Ishikawa (cell line): ENCODE data around the gene HRAS.

Experiments
- CREB1 ChIP-seq: IDR thresholded peaks from 2 replicates; pipeline ENCODE4 v1.6.1; 2012; ENCODE audit warnings: low read depth
- EP300 ChIP-seq: IDR thresholded peaks from 2 replicates; pipeline ENCODE4 v1.6.1; 2012; ENCODE audit warnings: borderline replicate concordance
- FOXM1 ChIP-seq: IDR thresholded peaks from 2 replicates; pipeline ENCODE4 v1.6.1; 2012; ENCODE audit warnings: low read depth, borderline replicate concordance
- RAD21 ChIP-seq: IDR thresholded peaks from 2 replicates; pipeline ENCODE4 v1.6.1; 2012; ENCODE audit warnings: low read depth
- TAF1 ChIP-seq: IDR thresholded peaks from 2 replicates; pipeline ENCODE4 v1.6.1; 2012; ENCODE audit warnings: low read depth, mild to moderate bottlenecking
- TCF12 ChIP-seq: IDR thresholded peaks from 2 replicates; pipeline ENCODE4 v1.6.1; 2012; ENCODE audit warnings: low read depth
- TEAD4 ChIP-seq: IDR thresholded peaks from 2 replicates; pipeline ENCODE4 v1.6.1; 2012
- USF1 ChIP-seq: IDR thresholded peaks from 2 replicates; pipeline ENCODE4 v1.6.1; 2012
- YY1 ChIP-seq: IDR thresholded peaks from 2 replicates; pipeline ENCODE4 v1.6.1; 2012; ENCODE audit warnings: low read depth
- ZBTB7A ChIP-seq: IDR thresholded peaks from 2 replicates; pipeline ENCODE4 v1.6.1; 2012; ENCODE audit warnings: low read depth
- TF ChIP-seq, protein P1 (sequence below): IDR thresholded peaks from 2 replicates; pipeline ENCODE4 v1.6.1; 2012; ENCODE audit warnings: low read depth, mild to moderate bottlenecking
- TF ChIP-seq, protein P2 (sequence below): IDR thresholded peaks from 2 replicates; pipeline ENCODE4 v1.6.1; 2012

DNA sequence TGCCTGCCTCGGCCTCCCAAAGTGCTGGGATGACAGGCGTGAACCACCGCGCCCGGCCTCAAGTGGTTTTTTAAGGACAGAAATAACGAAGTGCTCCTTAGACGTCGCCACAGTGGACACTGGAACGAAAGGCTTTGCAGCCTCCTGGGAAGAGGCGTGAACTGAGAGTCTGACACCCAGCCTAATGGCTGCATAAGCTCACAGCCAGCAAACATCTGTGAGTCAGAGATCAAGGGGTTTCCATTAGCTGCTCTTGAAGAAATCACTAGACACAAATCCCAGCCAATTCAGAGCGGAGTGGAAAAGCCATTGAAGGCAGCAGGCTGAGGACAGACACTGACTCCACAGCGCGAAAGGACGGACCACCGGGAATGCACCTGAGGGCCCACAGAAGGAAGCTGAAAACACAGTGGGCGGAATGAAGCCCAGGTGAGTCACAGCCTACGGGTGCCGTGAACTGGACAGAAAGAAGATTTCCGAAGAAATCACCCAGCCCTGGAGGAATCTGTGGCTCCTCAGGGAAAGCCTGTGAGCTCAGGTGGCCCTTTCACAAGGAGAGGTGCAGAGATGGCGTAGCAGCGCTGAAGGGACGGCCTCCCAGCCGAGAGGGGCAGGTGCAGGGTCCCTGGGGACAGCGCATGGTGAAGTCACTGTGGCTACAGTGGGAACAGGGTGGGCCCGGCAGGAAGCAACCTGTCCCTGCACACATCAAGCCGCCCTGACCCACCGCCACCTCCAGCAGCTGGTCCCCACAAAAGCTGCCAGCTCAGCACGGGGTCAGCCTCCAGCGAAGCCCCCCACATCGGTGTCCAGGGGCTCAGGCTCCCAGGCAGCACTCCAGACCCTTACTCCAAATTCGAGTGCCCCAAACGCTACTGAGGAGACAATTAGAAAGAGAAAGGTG, 13.6 kb upstream of the HRAS start:
- TF ChIP-seq, protein P1, sequence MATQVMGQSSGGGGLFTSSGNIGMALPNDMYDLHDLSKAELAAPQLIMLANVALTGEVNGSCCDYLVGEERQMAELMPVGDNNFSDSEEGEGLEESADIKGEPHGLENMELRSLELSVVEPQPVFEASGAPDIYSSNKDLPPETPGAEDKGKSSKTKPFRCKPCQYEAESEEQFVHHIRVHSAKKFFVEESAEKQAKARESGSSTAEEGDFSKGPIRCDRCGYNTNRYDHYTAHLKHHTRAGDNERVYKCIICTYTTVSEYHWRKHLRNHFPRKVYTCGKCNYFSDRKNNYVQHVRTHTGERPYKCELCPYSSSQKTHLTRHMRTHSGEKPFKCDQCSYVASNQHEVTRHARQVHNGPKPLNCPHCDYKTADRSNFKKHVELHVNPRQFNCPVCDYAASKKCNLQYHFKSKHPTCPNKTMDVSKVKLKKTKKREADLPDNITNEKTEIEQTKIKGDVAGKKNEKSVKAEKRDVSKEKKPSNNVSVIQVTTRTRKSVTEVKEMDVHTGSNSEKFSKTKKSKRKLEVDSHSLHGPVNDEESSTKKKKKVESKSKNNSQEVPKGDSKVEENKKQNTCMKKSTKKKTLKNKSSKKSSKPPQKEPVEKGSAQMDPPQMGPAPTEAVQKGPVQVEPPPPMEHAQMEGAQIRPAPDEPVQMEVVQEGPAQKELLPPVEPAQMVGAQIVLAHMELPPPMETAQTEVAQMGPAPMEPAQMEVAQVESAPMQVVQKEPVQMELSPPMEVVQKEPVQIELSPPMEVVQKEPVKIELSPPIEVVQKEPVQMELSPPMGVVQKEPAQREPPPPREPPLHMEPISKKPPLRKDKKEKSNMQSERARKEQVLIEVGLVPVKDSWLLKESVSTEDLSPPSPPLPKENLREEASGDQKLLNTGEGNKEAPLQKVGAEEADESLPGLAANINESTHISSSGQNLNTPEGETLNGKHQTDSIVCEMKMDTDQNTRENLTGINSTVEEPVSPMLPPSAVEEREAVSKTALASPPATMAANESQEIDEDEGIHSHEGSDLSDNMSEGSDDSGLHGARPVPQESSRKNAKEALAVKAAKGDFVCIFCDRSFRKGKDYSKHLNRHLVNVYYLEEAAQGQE = no peak
- TF ChIP-seq RAD21 = no peak
- TF ChIP-seq, protein P2, sequence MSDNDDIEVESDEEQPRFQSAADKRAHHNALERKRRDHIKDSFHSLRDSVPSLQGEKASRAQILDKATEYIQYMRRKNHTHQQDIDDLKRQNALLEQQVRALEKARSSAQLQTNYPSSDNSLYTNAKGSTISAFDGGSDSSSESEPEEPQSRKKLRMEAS = no peak
- TF ChIP-seq CREB1 = no peak
- TF ChIP-seq TEAD4 = no peak
- TF ChIP-seq TAF1 = no peak
- TF ChIP-seq EP300 = no peak
- TF ChIP-seq ZBTB7A = no peak
- TF ChIP-seq YY1 = no peak
- no peak for TF ChIP-seq USF1
- TF ChIP-seq FOXM1 = no peak
- TF ChIP-seq TCF12 = no peak
